WTC11 (cell line): ENCODE measurements around the gene FOCAD. TPM values are rescaled to one million over a fixed set of nuclear protein-coding genes. Genes with fewer than 3 reads are reported as not detected.

Experiments used
- ATAC-seq: fragments of 200-7000 bp; cut with Tn5 transposase; 2 replicates; pipeline ENCODE4 v1.10.0; 2021; ENCODE audit warnings: mild to moderate bottlenecking, moderate library complexity
- CTCF ChIA-PET: fragments of 300-600 bp; sonication (Branson Sonifier 250); formaldehyde crosslinking; loops from one replicate; lab custom pipeline; 2021; ENCODE audit warnings: antibody characterized with exemption; lab: Charles Lee
- POLR2A ChIA-PET: fragments of 350-600 bp; sonication (Branson Sonifier 250); formaldehyde crosslinking; loops from one replicate; lab custom pipeline; 2021; ENCODE audit warnings: antibody characterized with exemption; lab: Charles Lee
- DNase-seq: peaks from one replicate; pipeline ENCODE4 v3.0.0; 2021; ENCODE audit warnings: low spot score
- H3K27ac Mint-ChIP-seq: 2 replicates; pipeline ENCODE4 v1.8.0; 2021; ENCODE audit warnings: mixed read lengths
- H3K27me3 Mint-ChIP-seq: 2 replicates; pipeline ENCODE4 v1.8.0; 2021; ENCODE audit warnings: low read depth, mild to moderate bottlenecking, moderate library complexity, mixed read lengths
- H3K36me3 Mint-ChIP-seq: 2 replicates; pipeline ENCODE4 v1.8.0; 2021; ENCODE audit warnings: mixed read lengths
- H3K4me1 Mint-ChIP-seq: 2 replicates; pipeline ENCODE4 v1.8.0; 2022; ENCODE audit warnings: mixed read lengths
- H3K4me3 Mint-ChIP-seq: 2 replicates; pipeline ENCODE4 v1.8.0; 2021; ENCODE audit warnings: mild to moderate bottlenecking, moderate library complexity, mixed read lengths
- H3K9me3 Mint-ChIP-seq: 2 replicates; pipeline ENCODE4 v1.8.0; 2021; ENCODE audit warnings: mixed read lengths
- ATF2 ChIP-seq: sonication (generic); formaldehyde crosslinking; IDR thresholded peaks from 2 replicates; pipeline ENCODE4 v1.8.1; 2022; ENCODE audit warnings: low read depth, missing genetic modification reagents, borderline replicate concordance
- CREB1 ChIP-seq: sonication (generic); formaldehyde crosslinking; IDR thresholded peaks from 2 replicates; pipeline ENCODE4 v1.8.0; 2023; ENCODE audit warnings: mild to moderate bottlenecking, missing genetic modification reagents
- CREM ChIP-seq: sonication (generic); formaldehyde crosslinking; IDR thresholded peaks from 2 replicates; pipeline ENCODE4 v1.8.1; 2022; ENCODE audit warnings: mild to moderate bottlenecking, missing genetic modification reagents, moderate library complexity
- E2F5 ChIP-seq: sonication (generic); formaldehyde crosslinking; IDR thresholded peaks from 2 replicates; pipeline ENCODE4 v1.8.1; 2022; ENCODE audit warnings: mild to moderate bottlenecking, moderate library complexity, missing genetic modification reagents
- ETV6 ChIP-seq: sonication (generic); formaldehyde crosslinking; IDR thresholded peaks from 2 replicates; pipeline ENCODE4 v1.8.1; 2022; ENCODE audit warnings: mild to moderate bottlenecking, missing genetic modification reagents
- FOXJ3 ChIP-seq: sonication (generic); formaldehyde crosslinking; IDR thresholded peaks from 2 replicates; pipeline ENCODE4 v1.9.0; 2021; ENCODE audit warnings: missing genetic modification reagents, mild to moderate bottlenecking, borderline replicate concordance
- FOXK1 ChIP-seq: sonication (generic); formaldehyde crosslinking; IDR thresholded peaks from 2 replicates; pipeline ENCODE4 v1.8.0; 2022; ENCODE audit warnings: mild to moderate bottlenecking, moderate library complexity, missing genetic modification reagents
- FOXP1 ChIP-seq: sonication (generic); formaldehyde crosslinking; IDR thresholded peaks from 2 replicates; pipeline ENCODE4 v1.8.0; 2022; ENCODE audit warnings: missing genetic modification reagents, mild to moderate bottlenecking, moderate library complexity, borderline replicate concordance
- GTF2I ChIP-seq: fragments of 250-450 bp; sonication (Bioruptor Pico); conservative IDR thresholded peaks from 2 replicates; pipeline ENCODE4 v1.4.0; 2021; ENCODE audit warnings: mild to moderate bottlenecking
- IRF2 ChIP-seq: sonication (generic); formaldehyde crosslinking; IDR thresholded peaks from 2 replicates; pipeline ENCODE4 v1.8.0; 2022; ENCODE audit warnings: low read depth, missing genetic modification reagents, borderline replicate concordance
- MXD4 ChIP-seq: fragments of 250-450 bp; sonication (Bioruptor Pico); IDR thresholded peaks from 2 replicates; pipeline ENCODE4 v1.8.0; 2021; ENCODE audit warnings: mild to moderate bottlenecking, moderate library complexity, borderline replicate concordance
- NFE2L1 ChIP-seq: sonication (generic); formaldehyde crosslinking; IDR thresholded peaks from 2 replicates; pipeline ENCODE4 v1.8.1; 2023; ENCODE audit warnings: missing genetic modification reagents
- NR2C2 ChIP-seq: sonication (generic); formaldehyde crosslinking; IDR thresholded peaks from 2 replicates; pipeline ENCODE4 v1.8.0; 2022; ENCODE audit warnings: mild to moderate bottlenecking, missing genetic modification reagents
- PRDM15 ChIP-seq: sonication (generic); formaldehyde crosslinking; IDR thresholded peaks from 2 replicates; pipeline ENCODE4 v1.8.0; 2022; ENCODE audit warnings: missing genetic modification reagents
- RELA ChIP-seq: sonication (generic); formaldehyde crosslinking; IDR thresholded peaks from 2 replicates; pipeline ENCODE4 v1.8.1; 2022; ENCODE audit warnings: missing genetic modification reagents, mild to moderate bottlenecking, borderline replicate concordance
- RORB ChIP-seq: fragments of 250-450 bp; sonication (Bioruptor Pico); IDR thresholded peaks from 2 replicates; pipeline ENCODE4 v1.9.0; 2021; ENCODE audit warnings: mild to moderate bottlenecking
- SMAD4 ChIP-seq: sonication (generic); formaldehyde crosslinking; IDR thresholded peaks from 2 replicates; pipeline ENCODE4 v1.8.0; 2022; ENCODE audit warnings: mild to moderate bottlenecking, missing genetic modification reagents
- SOX15 ChIP-seq: fragments of 250-450 bp; sonication (Bioruptor Pico); IDR thresholded peaks from 2 replicates; pipeline ENCODE4 v1.9.0; 2021; ENCODE audit warnings: mild to moderate bottlenecking
- TEAD1 ChIP-seq: sonication (generic); formaldehyde crosslinking; IDR thresholded peaks from 2 replicates; pipeline ENCODE4 v1.8.0; 2022; ENCODE audit warnings: mild to moderate bottlenecking, missing genetic modification reagents
- USF1 ChIP-seq: sonication (generic); formaldehyde crosslinking; IDR thresholded peaks from 2 replicates; pipeline ENCODE4 v1.8.0; 2022; ENCODE audit warnings: mild to moderate bottlenecking, missing genetic modification reagents
- ZNF219 ChIP-seq: sonication (generic); formaldehyde crosslinking; IDR thresholded peaks from 2 replicates; pipeline ENCODE4 v1.8.0; 2023; ENCODE audit warnings: missing genetic modification reagents, mild to moderate bottlenecking, borderline replicate concordance
- ZNF232 ChIP-seq: sonication (generic); formaldehyde crosslinking; IDR thresholded peaks from 2 replicates; pipeline ENCODE4 v1.8.0; 2022; ENCODE audit warnings: mild to moderate bottlenecking, missing genetic modification reagents
- ZNF263 ChIP-seq: sonication (generic); formaldehyde crosslinking; IDR thresholded peaks from 2 replicates; pipeline ENCODE4 v1.8.1; 2022; ENCODE audit warnings: low read depth, mild to moderate bottlenecking, moderate library complexity, missing genetic modification reagents
- ZNF281 ChIP-seq: sonication (generic); formaldehyde crosslinking; IDR thresholded peaks from 2 replicates; pipeline ENCODE4 v1.8.0; 2023; ENCODE audit warnings: mild to moderate bottlenecking, missing genetic modification reagents
- ZNF317 ChIP-seq: sonication (generic); formaldehyde crosslinking; IDR thresholded peaks from 2 replicates; pipeline ENCODE4 v1.8.1; 2023; ENCODE audit warnings: low read depth, mild to moderate bottlenecking, moderate library complexity, missing genetic modification reagents, borderline replicate concordance
- ZNF416 ChIP-seq: fragments of 250-450 bp; sonication (Bioruptor Pico); IDR thresholded peaks from 2 replicates; pipeline ENCODE4 v1.9.0; 2021; ENCODE audit warnings: mild to moderate bottlenecking, inconsistent platforms
- total RNA-seq: library from RNA; stranded (reverse); gene quantifications from 3 replicates; pipeline ENCODE4 v1.2.3, GENCODE V29; 2021
- TF ChIP-seq, protein P1 (sequence below): sonication (generic); formaldehyde crosslinking; IDR thresholded peaks from 2 replicates; pipeline ENCODE4 v1.8.1; 2023; ENCODE audit warnings: mild to moderate bottlenecking, missing genetic modification reagents

Gene FOCAD
- total RNA-seq, 1 experiment from 2014 or later = 34.3 TPM

GRCh38 chr9:21028466-21028865 lies 344.4 kb downstream of the FOCAD start:
- H3K4me3 Mint-ChIP-seq = no peak overlapping the region
- no peak for TF ChIP-seq ZNF263 (CRISPR knock-in tag)
- no peak for TF ChIP-seq ZNF219 (CRISPR knock-in tag)
- TF ChIP-seq TEAD1 (CRISPR knock-in tag) = no peak
- TF ChIP-seq CREB1 (CRISPR knock-in tag) = no peak
- TF ChIP-seq GTF2I (CRISPR knock-in tag) = no peak
- no peak for TF ChIP-seq MXD4 (CRISPR knock-in tag)
- no peak for TF ChIP-seq USF1 (CRISPR knock-in tag)
- TF ChIP-seq CREM (CRISPR knock-in tag) = no peak
- TF ChIP-seq RELA = no peak
- no peak for TF ChIP-seq ATF2 (CRISPR knock-in tag)
- no peak for TF ChIP-seq ETV6 (CRISPR knock-in tag)
- no peak for TF ChIP-seq E2F5 (CRISPR knock-in tag)
- ATAC-seq = no peak
- H3K9me3 Mint-ChIP-seq = no peaks in the 10 kb centered on the region
- CTCF ChIA-PET = interaction anchor here (1.3 kb wide), 1 partner anchor 368 kb away, joined by 3 read pairs; no protein-coding TSS in a partner anchor
- POLR2A ChIA-PET = no interaction called here
- H3K4me1 Mint-ChIP-seq = no peaks in the 10 kb centered on the region
- no peak for DNase-seq
- H3K27ac Mint-ChIP-seq = no peak overlapping the region
- H3K36me3 Mint-ChIP-seq = no peaks in the 10 kb centered on the region
- H3K27me3 Mint-ChIP-seq = peaks cover 11% of the 10 kb centered on the region

DNA sequence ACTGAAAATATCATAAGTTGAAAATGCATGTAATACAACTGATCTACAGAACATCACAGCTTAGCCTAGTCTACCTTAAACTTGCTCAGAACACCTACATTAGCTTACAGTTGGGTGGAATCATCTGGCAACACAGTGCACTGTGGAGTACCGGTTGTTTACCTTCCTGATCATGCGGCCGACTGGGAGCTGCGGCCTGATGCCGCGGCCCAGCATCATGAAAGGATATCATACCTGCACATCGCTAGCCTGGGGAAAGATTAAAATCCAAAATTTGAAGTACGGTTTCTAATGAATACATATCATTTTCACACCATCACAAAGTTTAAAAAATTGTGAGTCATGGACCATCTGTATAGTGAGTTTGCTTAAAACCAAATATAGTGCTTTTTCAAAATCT lies 345.6 kb downstream of the FOCAD start:
- Mint-ChIP-seq H3K4me3 (no peak overlapping the region), H3K27me3 (peaks cover 13% of the 10 kb centered on the region), H3K9me3 (no peaks in the 10 kb centered on the region), H3K4me1 (no peaks in the 10 kb centered on the region), H3K27ac (no peak overlapping the region), H3K36me3 (no peaks in the 10 kb centered on the region)
- ChIA-PET POLR2A (no interaction called here), CTCF (no interaction called here)
- no peak for DNase-seq
- ATAC-seq = no peak
- TF ChIP-seq ZNF281 (CRISPR knock-in tag) (no peak), NR2C2 (CRISPR knock-in tag) (no peak), PRDM15 (CRISPR knock-in tag) (no peak), FOXP1 (CRISPR knock-in tag) (no peak), FOXK1 (CRISPR knock-in tag) (no peak), ZNF416 (CRISPR knock-in tag) (no peak), NFE2L1 (no peak), FOXJ3 (CRISPR knock-in tag) (no peak), SMAD4 (CRISPR knock-in tag) (no peak), TEAD1 (CRISPR knock-in tag) (no peak), SOX15 (CRISPR knock-in tag) (no peak), RORB (CRISPR knock-in tag) (no peak), IRF2 (CRISPR knock-in tag) (no peak), ZNF232 (no peak), ZNF317 (CRISPR knock-in tag) (no peak)
- TF ChIP-seq, protein P1, sequence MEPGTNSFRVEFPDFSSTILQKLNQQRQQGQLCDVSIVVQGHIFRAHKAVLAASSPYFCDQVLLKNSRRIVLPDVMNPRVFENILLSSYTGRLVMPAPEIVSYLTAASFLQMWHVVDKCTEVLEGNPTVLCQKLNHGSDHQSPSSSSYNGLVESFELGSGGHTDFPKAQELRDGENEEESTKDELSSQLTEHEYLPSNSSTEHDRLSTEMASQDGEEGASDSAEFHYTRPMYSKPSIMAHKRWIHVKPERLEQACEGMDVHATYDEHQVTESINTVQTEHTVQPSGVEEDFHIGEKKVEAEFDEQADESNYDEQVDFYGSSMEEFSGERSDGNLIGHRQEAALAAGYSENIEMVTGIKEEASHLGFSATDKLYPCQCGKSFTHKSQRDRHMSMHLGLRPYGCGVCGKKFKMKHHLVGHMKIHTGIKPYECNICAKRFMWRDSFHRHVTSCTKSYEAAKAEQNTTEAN = no peak
